Choroid plexus epithelial cell (primary cell): Measurements from ENCODE around the gene PRKN.
A peak's percentile ranks its signal among the peaks of the same experiment; 100 is the strongest.

Experiments
- DNase-seq: peaks from one replicate; pipeline ENCODE4 v3.0.0-alpha.2; 2010; ENCODE audit warnings: low read depth
- H3K4me3 ChIP-seq: 2 replicates; pipeline ENCODE4 v1.5.1; 2011; ENCODE audit warnings: low read depth, mild to moderate bottlenecking, control low read depth, low read length, moderate library complexity
- TF ChIP-seq, protein P1 (sequence below): conservative IDR thresholded peaks from 2 replicates; pipeline ENCODE4 v1.5.1; 2011; ENCODE audit warnings: low read depth, mild to moderate bottlenecking, control low read depth, inconsistent platforms, low read length, moderate library complexity

The PRKN gene

DNA sequence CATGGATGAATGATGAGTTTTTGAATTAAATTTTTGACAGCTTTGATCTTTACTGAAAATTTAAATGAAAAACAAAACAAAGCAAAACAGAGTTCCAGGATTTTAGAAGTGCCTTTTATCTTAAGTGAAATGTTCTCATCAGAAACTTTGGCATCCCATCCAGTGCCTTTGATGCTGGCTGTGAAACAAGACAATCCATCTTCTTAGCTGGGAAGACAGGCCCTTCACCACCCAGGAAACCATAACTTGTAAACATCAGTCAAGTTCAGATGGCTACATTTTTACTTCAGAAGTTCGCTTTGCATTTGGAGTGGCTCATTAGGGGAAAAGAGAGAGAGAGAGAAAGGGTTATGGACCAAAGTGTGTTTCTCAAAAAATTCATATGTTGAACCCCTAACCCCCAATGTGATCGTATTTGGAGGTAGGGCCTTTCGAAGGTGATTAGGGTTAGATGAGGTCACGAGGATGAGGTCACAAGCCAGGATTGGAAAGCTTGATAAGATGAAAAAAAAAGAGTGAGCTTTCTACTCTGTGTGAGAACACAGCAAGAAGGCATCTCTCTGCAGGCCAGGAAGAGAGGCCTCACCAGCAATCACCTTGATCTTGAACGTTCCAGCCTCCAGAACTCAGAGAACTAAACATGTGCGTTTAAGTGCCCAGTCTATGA is 366.5 kb downstream of the PRKN start:
- no peak overlapping the region for H3K4me3 ChIP-seq
- TF ChIP-seq, protein P1, sequence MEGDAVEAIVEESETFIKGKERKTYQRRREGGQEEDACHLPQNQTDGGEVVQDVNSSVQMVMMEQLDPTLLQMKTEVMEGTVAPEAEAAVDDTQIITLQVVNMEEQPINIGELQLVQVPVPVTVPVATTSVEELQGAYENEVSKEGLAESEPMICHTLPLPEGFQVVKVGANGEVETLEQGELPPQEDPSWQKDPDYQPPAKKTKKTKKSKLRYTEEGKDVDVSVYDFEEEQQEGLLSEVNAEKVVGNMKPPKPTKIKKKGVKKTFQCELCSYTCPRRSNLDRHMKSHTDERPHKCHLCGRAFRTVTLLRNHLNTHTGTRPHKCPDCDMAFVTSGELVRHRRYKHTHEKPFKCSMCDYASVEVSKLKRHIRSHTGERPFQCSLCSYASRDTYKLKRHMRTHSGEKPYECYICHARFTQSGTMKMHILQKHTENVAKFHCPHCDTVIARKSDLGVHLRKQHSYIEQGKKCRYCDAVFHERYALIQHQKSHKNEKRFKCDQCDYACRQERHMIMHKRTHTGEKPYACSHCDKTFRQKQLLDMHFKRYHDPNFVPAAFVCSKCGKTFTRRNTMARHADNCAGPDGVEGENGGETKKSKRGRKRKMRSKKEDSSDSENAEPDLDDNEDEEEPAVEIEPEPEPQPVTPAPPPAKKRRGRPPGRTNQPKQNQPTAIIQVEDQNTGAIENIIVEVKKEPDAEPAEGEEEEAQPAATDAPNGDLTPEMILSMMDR: no peak
- DNase-seq: no peak

DNA sequence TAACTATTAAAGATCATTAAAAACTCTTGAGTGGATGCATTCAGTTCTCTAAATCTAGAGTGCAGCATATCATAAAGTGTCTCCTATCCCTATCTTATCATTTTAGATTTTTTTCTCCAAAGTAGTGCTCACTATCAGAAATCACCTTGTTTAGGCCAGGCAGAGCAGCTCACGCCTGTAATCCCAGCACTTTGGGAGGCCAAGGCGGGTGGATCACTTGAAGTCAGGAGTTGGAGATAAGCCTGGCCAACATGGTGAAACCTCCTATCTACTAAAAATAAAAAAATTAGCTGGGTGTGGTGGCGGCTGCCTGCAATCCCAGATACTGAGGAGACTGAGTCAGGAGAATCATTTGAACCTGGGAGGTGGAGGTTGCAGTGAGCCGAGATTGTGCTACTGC is 368.9 kb downstream of the PRKN start:
- TF ChIP-seq, protein P1: no peak
- H3K4me3 ChIP-seq: no peak overlapping the region
- DNase-seq: no peak

DNA sequence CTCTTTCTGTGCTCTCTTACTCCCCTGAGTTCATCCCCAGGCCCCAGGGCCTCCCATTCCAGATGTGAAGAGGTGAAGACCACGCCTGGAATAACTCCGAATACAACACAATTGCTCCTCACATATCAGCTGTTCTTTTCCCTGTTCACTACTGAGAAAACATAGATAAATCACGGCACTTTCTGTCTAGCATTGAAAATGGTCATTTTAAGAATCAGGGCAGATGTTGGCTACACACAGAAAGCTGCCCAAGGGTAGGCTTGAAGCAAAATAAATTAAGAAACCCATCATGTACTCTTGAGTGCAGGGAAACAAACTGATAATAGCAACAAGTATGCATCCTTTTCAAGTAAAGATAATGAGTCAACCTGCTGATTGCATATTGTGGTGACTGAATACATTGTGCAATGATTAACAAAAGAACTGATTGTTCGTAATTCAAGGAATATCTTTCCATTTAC is 382.5 kb downstream of the PRKN start:
- H3K4me3 ChIP-seq: no peak overlapping the region
- DNase-seq: peak; percentile 13
- TF ChIP-seq, protein P1: no peak

- H3K4me3 ChIP-seq: no peak overlapping the region
- no peak for DNase-seq
- TF ChIP-seq, protein P1: no peak
These were observed 382.9 kb downstream of the PRKN start for GRCh38 chr6:162344646-162345010.

DNA sequence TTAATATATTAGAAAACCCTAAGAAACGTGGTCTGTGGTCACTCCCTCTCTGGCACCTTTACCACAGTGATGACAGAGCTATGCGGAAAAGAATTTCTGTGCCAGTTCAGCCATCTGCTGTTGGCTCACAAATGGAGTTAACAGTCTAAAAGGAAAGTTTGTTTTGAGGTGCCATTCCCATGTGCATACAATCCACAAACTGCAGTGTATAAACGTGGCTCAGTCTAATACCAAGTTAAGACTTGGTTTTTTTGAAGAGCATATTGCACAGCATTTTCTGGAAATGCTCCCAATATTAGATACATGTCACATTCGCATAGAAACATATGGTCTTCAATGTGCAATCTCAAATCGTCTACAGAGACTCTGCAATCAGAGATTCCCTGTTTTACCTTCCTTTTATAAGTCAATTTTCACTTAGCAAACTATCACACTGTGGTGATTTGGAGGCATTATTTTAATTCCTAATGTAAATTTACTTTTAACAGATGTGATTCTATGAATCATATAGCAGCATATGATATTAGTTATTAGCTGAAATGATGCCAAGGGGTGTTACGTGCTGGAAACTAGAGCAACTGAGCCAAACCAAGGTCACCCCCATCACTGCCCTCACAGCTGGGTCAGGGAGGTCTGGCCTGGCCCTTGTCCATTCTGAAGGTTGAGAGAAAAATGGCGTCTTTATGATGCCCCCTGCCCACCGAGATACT is 383.5 kb downstream of the PRKN start:
- no peak overlapping the region for H3K4me3 ChIP-seq
- TF ChIP-seq, protein P1: no peak
- no peak for DNase-seq

DNA sequence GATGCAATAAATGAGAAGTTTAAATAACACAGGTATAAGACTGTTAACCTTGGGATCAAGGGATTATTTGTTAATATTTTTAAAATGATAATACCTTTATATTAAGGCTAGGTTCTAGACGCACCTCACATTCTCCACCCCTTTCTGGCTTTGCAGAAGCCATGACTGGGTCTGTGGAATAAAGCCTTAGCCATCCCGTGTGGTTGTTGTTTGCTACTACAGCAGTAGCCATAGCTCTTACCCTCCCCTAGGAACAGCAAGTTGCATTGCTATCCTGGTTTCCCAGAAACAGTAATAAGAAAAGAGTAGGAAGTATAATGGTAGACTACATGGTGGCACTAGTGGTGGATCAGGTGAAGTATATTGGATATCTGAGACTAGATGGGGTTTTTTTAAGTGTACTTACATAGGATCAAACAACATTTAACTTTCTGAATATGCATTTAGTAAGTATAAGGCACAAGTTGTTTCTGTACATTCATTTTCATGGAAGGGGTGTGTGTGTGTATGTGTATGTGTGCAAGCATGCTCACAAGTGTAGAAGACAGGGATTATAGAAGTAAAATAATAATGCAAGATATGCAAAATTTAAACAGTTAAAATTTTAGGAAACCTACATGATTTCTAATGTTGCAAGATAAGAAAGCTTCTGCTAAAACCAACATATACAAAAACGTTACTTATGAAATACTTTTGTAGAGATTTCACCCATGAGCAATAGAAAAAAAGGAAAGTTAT is 384.2 kb downstream of the PRKN start:
- TF ChIP-seq, protein P1: peak; percentile 6
- H3K4me3 ChIP-seq: no peak overlapping the region
- DNase-seq: no peak
